Glutamatergic neuron (in vitro differentiated cells): Measurements from ENCODE around the gene C16orf87. TPM values are rescaled to one million over a fixed set of nuclear protein-coding genes. Genes with fewer than 3 reads are reported as not detected.

Experiments
- DNase-seq: peaks from one replicate; pipeline ENCODE4 v3.0.0; 2022
- H3K27ac Mint-ChIP-seq: one replicate; pipeline ENCODE4 v1.8.0; 2020; ENCODE audit warnings: mild to moderate bottlenecking, mixed read lengths, inconsistent platforms; ENCODE audit not compliant: unreplicated experiment
- H3K27me3 Mint-ChIP-seq: one replicate; pipeline ENCODE4 v1.8.0; 2020; ENCODE audit warnings: mild to moderate bottlenecking, moderate library complexity, mixed read lengths, inconsistent platforms; ENCODE audit not compliant: unreplicated experiment
- H3K36me3 Mint-ChIP-seq: one replicate; pipeline ENCODE4 v1.8.0; 2020; ENCODE audit warnings: mild to moderate bottlenecking, mixed read lengths, inconsistent platforms; ENCODE audit not compliant: unreplicated experiment
- H3K4me1 Mint-ChIP-seq: one replicate; pipeline ENCODE4 v1.8.0; 2020; ENCODE audit warnings: mild to moderate bottlenecking, low read depth, mixed read lengths, inconsistent platforms; ENCODE audit not compliant: unreplicated experiment
- H3K4me3 Mint-ChIP-seq: one replicate; pipeline ENCODE4 v1.8.0; 2020; ENCODE audit warnings: mild to moderate bottlenecking, mixed read lengths, inconsistent platforms; ENCODE audit not compliant: unreplicated experiment
- H3K9me3 Mint-ChIP-seq: one replicate; pipeline ENCODE4 v1.8.0; 2020; ENCODE audit warnings: mild to moderate bottlenecking, moderate library complexity, mixed read lengths, inconsistent platforms; ENCODE audit not compliant: unreplicated experiment
- CTCF ChIP-seq: fragments of 200-600 bp; sonication (generic); IDR thresholded peaks from one replicate; pipeline ENCODE4 v1.5.0; 2021; ENCODE audit not compliant: partially characterized antibody, unreplicated experiment
- total RNA-seq: library from RNA; stranded (reverse); fragmentation: NEBNext Ultra II Directional; extraction: Animal tissue kit (Norgen Biotek cat#: 25700); gene quantifications from one replicate; pipeline ENCODE4 v1.2.1, GENCODE V29; 2021; ENCODE audit not compliant: unreplicated experiment

The C16orf87 gene
- total RNA-seq, 1 donor from 2014 or later: 15.8 TPM

GRCh38 chr16:46855389-46855788, 24.4 kb upstream of the C16orf87 start:
- H3K4me3 Mint-ChIP-seq: no peak overlapping the region
- H3K36me3 Mint-ChIP-seq: no peaks in the 10 kb centered on the region
- H3K4me1 Mint-ChIP-seq: peaks cover 8% of the 10 kb centered on the region
- TF ChIP-seq CTCF: no peak
- no peak for DNase-seq
- H3K27me3 Mint-ChIP-seq: no peaks in the 10 kb centered on the region
- no peak overlapping the region for H3K27ac Mint-ChIP-seq
- no peaks in the 10 kb centered on the region for H3K9me3 Mint-ChIP-seq

GRCh38 chr16:46854846-46855245, 23.9 kb upstream of the C16orf87 start:
- Mint-ChIP-seq H3K9me3 (no peaks in the 10 kb centered on the region), H3K4me3 (no peak overlapping the region), H3K36me3 (no peaks in the 10 kb centered on the region), H3K27me3 (no peaks in the 10 kb centered on the region), H3K4me1 (peaks cover 8% of the 10 kb centered on the region), H3K27ac (no peak overlapping the region)
- no peak for TF ChIP-seq CTCF
- DNase-seq: no peak

- no peak for TF ChIP-seq CTCF
- Mint-ChIP-seq H3K4me1 (peaks cover 8% of the 10 kb centered on the region), H3K27me3 (no peaks in the 10 kb centered on the region), H3K4me3 (no peak overlapping the region), H3K27ac (no peak overlapping the region), H3K9me3 (no peaks in the 10 kb centered on the region), H3K36me3 (no peaks in the 10 kb centered on the region)
- peak; percentile 87 for DNase-seq
Observed at GRCh38 chr16:46853713-46854443, 22.9 kb upstream of the C16orf87 start.

DNA sequence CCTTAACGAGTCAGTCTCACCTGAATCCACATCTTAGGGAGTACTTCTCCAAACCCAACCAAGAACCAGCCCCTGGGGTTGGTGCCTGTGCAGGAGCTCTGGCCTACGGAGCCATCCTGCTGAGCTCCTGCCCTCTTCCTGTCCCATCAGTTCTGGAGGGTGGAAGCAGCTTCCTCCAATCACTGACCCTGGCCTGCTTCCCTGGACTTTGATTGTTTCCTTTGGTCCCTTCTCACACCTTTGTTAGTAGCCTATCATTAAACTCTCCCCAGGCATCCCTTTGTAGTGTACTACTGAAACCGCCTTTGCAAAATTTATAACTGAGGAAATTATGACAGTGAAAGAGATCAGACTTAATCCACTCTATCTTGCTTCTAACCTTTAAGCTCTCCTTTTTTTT, 21.1 kb upstream of the C16orf87 start:
- TF ChIP-seq CTCF: no peak
- Mint-ChIP-seq H3K27ac (no peak overlapping the region), H3K27me3 (no peaks in the 10 kb centered on the region), H3K36me3 (no peaks in the 10 kb centered on the region), H3K4me3 (no peak overlapping the region), H3K9me3 (no peaks in the 10 kb centered on the region), H3K4me1 (peaks cover under 1% of the 10 kb centered on the region)
- no peak for DNase-seq
